Progenitor cell of endocrine pancreas (in vitro differentiated cells): ENCODE results near the gene PRM3. TPM values are rescaled to one million over a fixed set of nuclear protein-coding genes. Genes with fewer than 3 reads are reported as not detected.
A peak's percentile ranks its signal among the peaks of the same experiment; 100 is the strongest.

Experiments
- DNase-seq: peaks from one replicate; pipeline ENCODE4 v3.0.0; 2021; ENCODE audit warnings: low spot score; ENCODE audit not compliant: unreplicated experiment
- H3K27ac Mint-ChIP-seq: 2 replicates; pipeline ENCODE4 v1.8.0; 2021; ENCODE audit warnings: mild to moderate bottlenecking, moderate library complexity, mixed read lengths
- H3K27me3 Mint-ChIP-seq: 2 replicates; pipeline ENCODE4 v1.8.0; 2021; ENCODE audit warnings: mixed read lengths
- H3K36me3 Mint-ChIP-seq: 2 replicates; pipeline ENCODE4 v1.8.0; 2022; ENCODE audit warnings: mixed read lengths; ENCODE audit not compliant: insufficient read depth
- H3K4me1 Mint-ChIP-seq: 2 replicates; pipeline ENCODE4 v1.8.0; 2021; ENCODE audit warnings: low read depth, mixed read lengths
- H3K4me3 Mint-ChIP-seq: 2 replicates; pipeline ENCODE4 v1.8.0; 2021; ENCODE audit warnings: low read depth, mild to moderate bottlenecking, moderate library complexity, mixed read lengths
- H3K9me3 Mint-ChIP-seq: 2 replicates; pipeline ENCODE4 v1.8.0; 2021; ENCODE audit warnings: low read depth, mixed read lengths
- total RNA-seq: library from RNA; stranded (reverse); gene quantifications from 2 replicates; pipeline ENCODE4 v1.2.1, GENCODE V29; 2021
- TF ChIP-seq, protein P1 (sequence below): fragments of 200-600 bp; sonication (generic); IDR thresholded peaks from one replicate; pipeline ENCODE4 v1.5.0; 2021; ENCODE audit warnings: antibody characterized with exemption, mild to moderate bottlenecking; ENCODE audit not compliant: unreplicated experiment

Gene PRM3
- total RNA-seq, 1 donor from 2014 or later = not detected

GRCh38 chr16:11307639-11308492 lies 34.4 kb upstream of the PRM3 start:
- Mint-ChIP-seq H3K9me3 (no peaks in the 10 kb centered on the region), H3K4me3 (no peak overlapping the region), H3K36me3 (no peaks in the 10 kb centered on the region), H3K27ac (peak overlapping the region; percentile 63), H3K4me1 (peaks cover 3% of the 10 kb centered on the region), H3K27me3 (peaks cover 5% of the 10 kb centered on the region)
- TF ChIP-seq, protein P1, sequence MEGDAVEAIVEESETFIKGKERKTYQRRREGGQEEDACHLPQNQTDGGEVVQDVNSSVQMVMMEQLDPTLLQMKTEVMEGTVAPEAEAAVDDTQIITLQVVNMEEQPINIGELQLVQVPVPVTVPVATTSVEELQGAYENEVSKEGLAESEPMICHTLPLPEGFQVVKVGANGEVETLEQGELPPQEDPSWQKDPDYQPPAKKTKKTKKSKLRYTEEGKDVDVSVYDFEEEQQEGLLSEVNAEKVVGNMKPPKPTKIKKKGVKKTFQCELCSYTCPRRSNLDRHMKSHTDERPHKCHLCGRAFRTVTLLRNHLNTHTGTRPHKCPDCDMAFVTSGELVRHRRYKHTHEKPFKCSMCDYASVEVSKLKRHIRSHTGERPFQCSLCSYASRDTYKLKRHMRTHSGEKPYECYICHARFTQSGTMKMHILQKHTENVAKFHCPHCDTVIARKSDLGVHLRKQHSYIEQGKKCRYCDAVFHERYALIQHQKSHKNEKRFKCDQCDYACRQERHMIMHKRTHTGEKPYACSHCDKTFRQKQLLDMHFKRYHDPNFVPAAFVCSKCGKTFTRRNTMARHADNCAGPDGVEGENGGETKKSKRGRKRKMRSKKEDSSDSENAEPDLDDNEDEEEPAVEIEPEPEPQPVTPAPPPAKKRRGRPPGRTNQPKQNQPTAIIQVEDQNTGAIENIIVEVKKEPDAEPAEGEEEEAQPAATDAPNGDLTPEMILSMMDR = no peak
- DNase-seq = no peak

DNA sequence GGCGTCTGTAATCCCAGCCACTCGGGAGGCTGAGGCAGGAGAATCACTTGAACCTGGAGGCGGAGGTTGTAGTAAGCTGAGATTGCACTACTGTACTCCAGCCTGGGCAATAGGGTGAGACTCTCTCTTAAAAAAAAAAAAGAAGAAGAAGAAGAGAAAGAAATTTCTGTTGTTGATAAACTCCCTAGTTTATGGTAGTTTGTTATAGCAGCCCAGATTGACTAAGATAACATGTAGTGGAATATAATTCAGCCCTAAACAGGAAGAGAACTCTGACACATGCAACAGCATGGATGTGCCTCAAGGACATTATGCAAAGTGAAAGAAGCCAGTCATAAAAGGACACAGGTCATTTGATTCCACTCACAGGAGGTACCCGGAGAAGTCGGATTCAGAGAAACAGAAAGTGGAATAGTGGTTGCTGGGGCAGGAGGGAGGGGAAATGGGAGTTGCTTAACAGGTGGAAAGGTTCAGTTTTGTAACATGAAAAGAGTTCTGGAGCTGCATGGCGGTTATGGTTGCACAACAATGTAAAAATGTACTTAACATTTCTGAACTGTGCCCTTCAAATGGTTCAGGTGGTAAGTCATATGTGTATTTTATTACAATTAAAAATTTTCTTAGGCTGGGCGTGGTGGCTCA lies 33.7 kb upstream of the PRM3 start:
- Mint-ChIP-seq H3K4me1 (peaks cover 1% of the 10 kb centered on the region), H3K27me3 (peaks cover 5% of the 10 kb centered on the region), H3K4me3 (no peak overlapping the region), H3K36me3 (no peaks in the 10 kb centered on the region), H3K9me3 (no peaks in the 10 kb centered on the region), H3K27ac (no peak overlapping the region)
- DNase-seq = no peak
- TF ChIP-seq, protein P1 = no peak

- Mint-ChIP-seq H3K27ac (no peak overlapping the region), H3K36me3 (no peaks in the 10 kb centered on the region), H3K4me3 (no peak overlapping the region), H3K27me3 (peaks cover 5% of the 10 kb centered on the region), H3K9me3 (no peaks in the 10 kb centered on the region), H3K4me1 (peaks cover 1% of the 10 kb centered on the region)
- TF ChIP-seq, protein P1 = no peak
- no peak for DNase-seq
These were observed 33.0 kb upstream of the PRM3 start for GRCh38 chr16:11306381-11306780.

DNA sequence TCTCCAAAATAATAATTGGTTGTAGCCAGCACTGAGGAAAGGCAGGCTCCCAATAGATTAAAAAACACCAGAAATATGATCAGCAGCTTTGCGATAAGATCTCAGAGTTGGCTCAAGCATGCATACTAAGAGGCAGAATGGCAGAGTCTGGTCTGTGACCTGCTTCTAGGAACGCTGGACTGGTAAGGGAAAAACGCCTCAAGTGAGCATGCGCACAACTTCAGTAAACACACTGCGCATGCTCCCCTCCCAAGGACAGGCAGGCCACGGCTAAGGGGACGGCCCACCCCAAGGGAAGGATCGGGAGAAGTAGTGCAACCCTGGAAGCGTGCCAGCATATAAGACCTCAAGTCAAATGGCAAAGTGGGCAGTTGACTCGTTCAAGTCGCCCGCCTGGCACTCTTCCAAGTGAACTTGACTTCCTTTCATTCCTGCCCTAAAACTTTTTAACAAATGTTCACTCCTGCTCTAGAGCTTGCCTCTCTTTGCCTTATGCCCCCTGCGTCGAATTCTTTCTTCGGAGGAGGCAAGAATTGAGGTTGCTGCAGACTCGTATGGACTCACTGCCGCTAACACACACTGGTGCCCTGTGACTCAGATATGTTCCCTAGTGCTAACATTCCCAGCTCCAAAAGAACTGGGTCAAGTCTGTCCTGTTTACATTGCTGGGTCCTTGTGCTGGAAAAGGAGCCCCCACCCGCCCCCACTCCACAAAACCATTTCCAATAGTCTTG lies 30.1 kb upstream of the PRM3 start:
- TF ChIP-seq, protein P1 = no peak
- Mint-ChIP-seq H3K4me3 (no peak overlapping the region), H3K27ac (no peak overlapping the region), H3K27me3 (peaks cover 5% of the 10 kb centered on the region), H3K36me3 (no peaks in the 10 kb centered on the region), H3K9me3 (no peaks in the 10 kb centered on the region), H3K4me1 (peaks cover 3% of the 10 kb centered on the region)
- no peak for DNase-seq

DNA sequence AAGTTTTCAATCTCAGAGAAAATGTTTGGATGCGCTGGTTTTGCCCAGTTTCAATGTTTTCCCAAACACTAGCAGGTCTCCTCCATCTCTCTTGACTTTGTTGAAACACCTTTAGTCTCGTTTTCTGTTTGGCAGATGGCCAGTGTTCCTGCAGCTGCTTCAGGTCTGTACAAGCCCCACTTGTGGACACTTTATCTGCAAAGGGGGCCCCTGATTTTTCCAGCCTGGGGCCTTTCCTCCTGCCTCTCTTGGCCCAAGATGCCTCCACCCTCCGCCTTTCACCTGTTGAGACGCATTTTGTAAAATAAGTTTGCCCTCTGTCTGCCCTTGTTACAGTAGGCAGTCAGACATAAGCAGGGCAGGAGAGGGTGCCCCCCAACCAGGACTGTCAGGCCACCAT lies 29.5 kb upstream of the PRM3 start:
- DNase-seq = no peak
- no peak overlapping the region for H3K4me3 Mint-ChIP-seq
- H3K9me3 Mint-ChIP-seq = no peaks in the 10 kb centered on the region
- TF ChIP-seq, protein P1 = no peak
- peaks cover 3% of the 10 kb centered on the region for H3K4me1 Mint-ChIP-seq
- H3K36me3 Mint-ChIP-seq = no peaks in the 10 kb centered on the region
- H3K27me3 Mint-ChIP-seq = peaks cover 3% of the 10 kb centered on the region
- H3K27ac Mint-ChIP-seq = no peak overlapping the region
